Spinal cord (tissue), 10 donors: ENCODE data around the gene ASB9. TPM values are rescaled to one million over a fixed set of nuclear protein-coding genes. Genes with fewer than 3 reads are reported as not detected.
"Not testable (repeated sequence)": the region's sequence is repeated elsewhere in the genome, so short reads cannot be mapped to it uniquely, and the experiment has no call there.

Experiments
- DNase-seq, 6 donors: peaks; one replicate each; pipeline versions ENCODE4 v3.0.0 to v3.0.0-alpha.2; 2013 to 2015; ENCODE audit warnings: low spot score in 6 of 6, low read depth in 4 of 6
- H3K27ac ChIP-seq: one replicate; pipeline ENCODE4 v1.5.1; 2013; ENCODE audit warnings: low read depth, low read length, control low read depth
- H3K27me3 ChIP-seq: one replicate; pipeline ENCODE4 v1.6.1; 2013; ENCODE audit warnings: low read length; ENCODE audit not compliant: control insufficient read depth, insufficient read depth
- H3K36me3 ChIP-seq: one replicate; pipeline ENCODE4 v1.6.1; 2013; ENCODE audit warnings: low read length; ENCODE audit not compliant: control insufficient read depth, insufficient read depth
- H3K4me1 ChIP-seq: one replicate; pipeline ENCODE4 v1.6.1; 2013; ENCODE audit warnings: low read length; ENCODE audit not compliant: control insufficient read depth, insufficient read depth
- H3K4me3 ChIP-seq: one replicate; pipeline ENCODE4 v1.5.1; 2013; ENCODE audit warnings: low read depth, low read length, control low read depth
- H3K9me3 ChIP-seq: one replicate; pipeline ENCODE4 v1.6.1; 2013; ENCODE audit warnings: low read length; ENCODE audit not compliant: control insufficient read depth, insufficient read depth
- WGBS: methylation state at CpG from one replicate; pipeline ENCODE4 v1.1.5; 2013; ENCODE audit warnings: missing lambda C conversion rate; ENCODE audit not compliant: insufficient coverage; 5-methylcytosine and 5-hydroxymethylcytosine counted together
- polyA plus RNA-seq, 2 donors: library from polyadenylated mRNA; unstranded; fragments of 120-200 nt; gene quantifications; one replicate each; pipeline ENCODE4 v1.2.1, GENCODE V29; 2013; ENCODE audit not compliant: insufficient read length in 2 of 2
- total RNA-seq, 2 donors: library from RNA; depleted of rRNA in 1 of 2; stranded (reverse); fragments of 120-200 nt in 1 of 2; fragments of >200 nt in 1 of 2; gene quantifications; one replicate each; pipeline versions ENCODE4 v1.2.3 to v1.2.4, GENCODE V29; 2013 to 2014
- donor health status: healthy.

The ASB9 gene
- total and polyA plus RNA-seq, 4 donors, result 1.4 to 7.9 (median 2.4) TPM

GRCh38 chrX:15202454-15203177 lies 67.3 kb downstream of the ASB9 start:
- Histone ChIP-seq H3K27ac (no peak overlapping the region), H3K4me1 (no peaks in the 10 kb centered on the region), H3K36me3 (no peaks in the 10 kb centered on the region), H3K27me3 (peaks cover 15% of the 10 kb centered on the region), H3K9me3 (no peaks in the 10 kb centered on the region), H3K4me3 (no peak overlapping the region)
- 63% methylated on average over 1 of the region's 2 CpGs for WGBS
- no peak for DNase-seq

- Histone ChIP-seq H3K27me3 (peaks cover 15% of the 10 kb centered on the region), H3K4me3 (no peak overlapping the region), H3K36me3 (no peaks in the 10 kb centered on the region), H3K4me1 (no peaks in the 10 kb centered on the region), H3K27ac (no peak overlapping the region), H3K9me3 (no peaks in the 10 kb centered on the region)
- DNase-seq, result no peak
- 49% methylated on average over 2 of the region's 2 CpGs for WGBS
Observed at GRCh38 chrX:15200871-15201270, 69.0 kb downstream of the ASB9 start.

- H3K4me3 ChIP-seq, H3K27ac ChIP-seq, H3K4me1 ChIP-seq, DNase-seq, H3K9me3 ChIP-seq, H3K36me3 ChIP-seq: not testable (repeated sequence)
- peaks cover 15% of the 10 kb centered on the region for H3K27me3 ChIP-seq
- WGBS, result no CpG with 5 or more reads among the region's 2 CpGs
Observed at GRCh38 chrX:15198608-15199202, 71.2 kb downstream of the ASB9 start.

GRCh38 chrX:15194146-15194545 lies 75.7 kb downstream of the ASB9 start:
- no peaks in the 10 kb centered on the region for H3K4me1 ChIP-seq
- 81% methylated on average over 2 of the region's 3 CpGs for WGBS
- no peaks in the 10 kb centered on the region for H3K9me3 ChIP-seq
- no peaks in the 10 kb centered on the region for H3K36me3 ChIP-seq
- H3K27ac ChIP-seq, result no peak overlapping the region
- no peak overlapping the region for H3K4me3 ChIP-seq
- DNase-seq, result no peak
- H3K27me3 ChIP-seq, result peaks cover 3% of the 10 kb centered on the region

Other genes starting within 250 kb of the ASB9 start
- under 1 TPM; 0.06 to 0.10 TPM for gene ASB11, start 45.6 kb upstream of the ASB9 start, total RNA-seq
- gene ASB11, start 45.6 kb upstream of the ASB9 start, polyA plus RNA-seq, result not detected
- 10 to 100 TPM; 12.4 to 18.9 TPM for gene PIGA, start 65.4 kb upstream of the ASB9 start, total RNA-seq
- gene PIGA, start 65.4 kb upstream of the ASB9 start, polyA plus RNA-seq, result 10 to 100 TPM; 10.8 to 11.2 TPM
- gene VEGFD, start 114.3 kb upstream of the ASB9 start, total RNA-seq, result 1 to 10 TPM in 1 of 2 donors, under 1 TPM in 1; 0.40 to 3.2 TPM
- gene VEGFD, start 114.3 kb upstream of the ASB9 start, polyA plus RNA-seq, result under 1 TPM; 0.33 to 0.43 TPM
- 1 to 10 TPM; 6.7 to 9.9 TPM for gene PIR, start 223.2 kb upstream of the ASB9 start, total RNA-seq
- gene PIR, start 223.2 kb upstream of the ASB9 start, polyA plus RNA-seq, result 1 to 10 TPM; 5.3 to 8.5 TPM
- 1 to 10 TPM; 1.4 to 2.9 TPM for gene BMX, start 230.7 kb upstream of the ASB9 start, total RNA-seq
- gene BMX, start 230.7 kb upstream of the ASB9 start, polyA plus RNA-seq, result under 1 TPM; 0.32 to 0.35 TPM